Ishikawa (cell line): ENCODE results near the gene LMO3.

Experiments used
- CEBPB ChIP-seq: IDR thresholded peaks from 2 replicates; pipeline ENCODE4 v1.6.1; 2012
- CREB1 ChIP-seq: IDR thresholded peaks from 2 replicates; pipeline ENCODE4 v1.6.1; 2012; ENCODE audit warnings: low read depth
- EGR1 ChIP-seq: IDR thresholded peaks from 2 replicates; pipeline ENCODE4 v1.6.1; 2012
- EP300 ChIP-seq: IDR thresholded peaks from 2 replicates; pipeline ENCODE4 v1.6.1; 2012; ENCODE audit warnings: borderline replicate concordance
- FOXM1 ChIP-seq: IDR thresholded peaks from 2 replicates; pipeline ENCODE4 v1.6.1; 2012; ENCODE audit warnings: low read depth, borderline replicate concordance
- MAX ChIP-seq: IDR thresholded peaks from 2 replicates; pipeline ENCODE4 v1.6.1; 2012
- NFIC ChIP-seq: IDR thresholded peaks from 2 replicates; pipeline ENCODE4 v1.6.1; 2012
- RAD21 ChIP-seq: IDR thresholded peaks from 2 replicates; pipeline ENCODE4 v1.6.1; 2012; ENCODE audit warnings: low read depth
- REST ChIP-seq: IDR thresholded peaks from 2 replicates; pipeline ENCODE4 v1.6.1; 2012; ENCODE audit warnings: low read depth, mild to moderate bottlenecking
- TAF1 ChIP-seq: IDR thresholded peaks from 2 replicates; pipeline ENCODE4 v1.6.1; 2012; ENCODE audit warnings: low read depth, mild to moderate bottlenecking
- TCF12 ChIP-seq: IDR thresholded peaks from 2 replicates; pipeline ENCODE4 v1.6.1; 2012; ENCODE audit warnings: low read depth
- TEAD4 ChIP-seq: IDR thresholded peaks from 2 replicates; pipeline ENCODE4 v1.6.1; 2012
- USF1 ChIP-seq: IDR thresholded peaks from 2 replicates; pipeline ENCODE4 v1.6.1; 2012
- YY1 ChIP-seq: IDR thresholded peaks from 2 replicates; pipeline ENCODE4 v1.6.1; 2012; ENCODE audit warnings: low read depth
- ZBTB7A ChIP-seq: IDR thresholded peaks from 2 replicates; pipeline ENCODE4 v1.6.1; 2012; ENCODE audit warnings: low read depth

LMO3 gene

GRCh38 chr12:16523951-16524331, 82.0 kb downstream of the LMO3 start:
- TF ChIP-seq EGR1 = no peak
- no peak for TF ChIP-seq FOXM1
- no peak for TF ChIP-seq MAX
- TF ChIP-seq TEAD4 = no peak
- TF ChIP-seq RAD21 = no peak
- TF ChIP-seq CEBPB = no peak
- no peak for TF ChIP-seq TCF12

- TF ChIP-seq REST = no peak
- no peak for TF ChIP-seq TEAD4
- TF ChIP-seq CREB1 = no peak
- no peak for TF ChIP-seq TAF1
- TF ChIP-seq YY1 = no peak
- TF ChIP-seq EP300 = no peak
- TF ChIP-seq TCF12 = no peak
- no peak for TF ChIP-seq FOXM1
- no peak for TF ChIP-seq CEBPB
- no peak for TF ChIP-seq MAX
- no peak for TF ChIP-seq NFIC
- no peak for TF ChIP-seq EGR1
- no peak for TF ChIP-seq RAD21
These were observed 82.5 kb downstream of the LMO3 start for GRCh38 chr12:16523284-16523950.

- no peak for TF ChIP-seq CEBPB
- TF ChIP-seq CREB1 = no peak
- TF ChIP-seq TAF1 = no peak
- TF ChIP-seq REST = no peak
- TF ChIP-seq NFIC = no peak
- TF ChIP-seq TCF12 = no peak
- no peak for TF ChIP-seq TEAD4
- TF ChIP-seq ZBTB7A = no peak
- no peak for TF ChIP-seq EP300
- no peak for TF ChIP-seq RAD21
These were observed 85.6 kb downstream of the LMO3 start for GRCh38 chr12:16520328-16520727.

- TF ChIP-seq TEAD4 (no peak), ZBTB7A (no peak), RAD21 (no peak), REST (no peak), MAX (no peak), YY1 (no peak)
These were observed 90.3 kb downstream of the LMO3 start for GRCh38 chr12:16515666-16516065.

GRCh38 chr12:16513231-16513630, 92.7 kb downstream of the LMO3 start:
- no peak for TF ChIP-seq YY1
- no peak for TF ChIP-seq USF1
- no peak for TF ChIP-seq RAD21
- TF ChIP-seq CEBPB = no peak
- no peak for TF ChIP-seq EP300
- TF ChIP-seq EGR1 = no peak
- no peak for TF ChIP-seq REST
- TF ChIP-seq TAF1 = no peak
- no peak for TF ChIP-seq FOXM1
- TF ChIP-seq TEAD4 = no peak
- TF ChIP-seq ZBTB7A = no peak
- TF ChIP-seq NFIC = no peak
- TF ChIP-seq CREB1 = no peak
